Measurements from ENCODE around the gene FABP3.

DNA sequence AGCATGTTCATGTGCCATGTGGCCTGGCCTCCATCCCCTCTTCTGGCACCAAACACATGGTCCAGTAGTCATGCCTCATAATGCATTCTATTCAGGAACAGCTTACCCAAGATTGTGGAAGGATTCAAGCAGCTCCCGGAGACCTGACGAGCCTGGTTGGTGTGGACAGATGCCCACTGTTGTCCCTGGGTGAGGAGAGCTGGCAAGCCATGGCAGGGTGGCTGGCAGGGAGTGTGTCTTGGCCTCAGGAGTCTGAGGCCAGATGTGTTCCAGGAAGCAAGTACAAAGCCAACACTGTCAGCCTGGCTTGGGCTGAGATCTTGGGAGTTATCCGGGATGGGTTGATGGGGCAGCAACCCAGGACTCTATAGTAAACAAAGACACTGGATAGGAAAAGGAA lies 7.3 kb upstream of the FABP3 start:
- no peak for TF ChIP-seq CTCF (IDR thresholded peaks at IDR 0.05)
- TF ChIP-seq POLR2A (IDR thresholded peaks at IDR 0.05): no peak
